ENCODE measurements around the gene CD34.

CD34 gene

DNA sequence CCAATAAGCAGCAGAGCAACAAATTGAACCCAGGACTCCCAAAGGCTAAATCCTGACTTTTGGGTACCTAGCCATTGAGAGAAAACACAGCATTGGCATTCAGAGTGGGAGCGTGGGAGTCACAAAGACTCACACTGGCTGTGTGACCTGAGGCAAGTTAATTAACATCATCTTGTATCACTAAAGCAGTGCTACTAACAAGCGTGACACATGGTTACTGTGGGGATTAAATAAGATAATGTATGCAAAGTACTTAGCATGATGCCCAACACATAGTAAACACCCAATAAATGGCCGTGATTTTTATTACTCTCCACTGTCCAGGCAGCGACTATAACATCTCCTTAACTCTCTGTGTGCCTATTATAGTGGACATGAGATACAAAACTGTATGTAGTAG is 73.3 kb downstream of the CD34 start:
- no peaks in the 10 kb centered on the region for H3K9me3 ChIP-seq (ENCODE audit: control insufficient read depth, insufficient read depth, low read length)
- no peaks in the 10 kb centered on the region for H3K4me1 ChIP-seq (ENCODE audit: control insufficient read depth, insufficient read depth, low read length)
- no peak for DNase-seq (ENCODE audit: low read depth, low spot score)
- no peaks in the 10 kb centered on the region for H3K27me3 ChIP-seq (ENCODE audit: control insufficient read depth, insufficient read depth, low read length)
- WGBS (ENCODE audit: insufficient coverage, insufficient read length): no CpG with 5 or more reads among the region's 4 CpGs
- H3K27ac ChIP-seq (ENCODE audit: low read length): no peak overlapping the region
- H3K36me3 ChIP-seq (ENCODE audit: control insufficient read depth, insufficient read depth, low read length): no peaks in the 10 kb centered on the region
- no peak overlapping the region for H3K4me3 ChIP-seq (ENCODE audit: low read length)

GRCh38 chr1:207836591-207837347 is 74.2 kb downstream of the CD34 start:
- no peak overlapping the region for H3K4me3 ChIP-seq (ENCODE audit: low read length)
- H3K36me3 ChIP-seq (ENCODE audit: control insufficient read depth, insufficient read depth, low read length): no peaks in the 10 kb centered on the region
- no peaks in the 10 kb centered on the region for H3K4me1 ChIP-seq (ENCODE audit: control insufficient read depth, insufficient read depth, low read length)
- H3K27me3 ChIP-seq (ENCODE audit: control insufficient read depth, insufficient read depth, low read length): no peaks in the 10 kb centered on the region
- WGBS (ENCODE audit: insufficient coverage, insufficient read length): no CpG with 5 or more reads among the region's 15 CpGs
- H3K9me3 ChIP-seq (ENCODE audit: control insufficient read depth, insufficient read depth, low read length): no peaks in the 10 kb centered on the region
- no peak for DNase-seq (ENCODE audit: low read depth, low spot score)
- H3K27ac ChIP-seq (ENCODE audit: low read length): no peak overlapping the region

DNA sequence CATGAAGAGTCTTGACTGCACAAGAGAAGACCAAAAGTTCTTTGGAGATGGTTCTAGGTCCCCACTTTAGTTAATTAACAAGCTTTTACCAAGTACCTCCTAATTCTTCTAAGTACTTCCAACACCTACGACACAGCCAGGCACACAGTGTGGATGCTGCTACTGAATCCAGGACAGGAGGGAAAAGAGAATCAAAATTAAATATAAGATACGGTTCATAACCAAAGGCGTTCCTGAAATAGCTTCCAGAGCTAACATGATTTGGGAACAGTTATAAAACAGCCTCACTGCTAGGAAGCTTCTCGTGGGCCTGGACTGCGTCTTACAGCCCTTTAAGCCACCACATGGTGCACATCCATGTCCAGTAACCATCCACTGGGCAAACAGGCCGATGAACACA is 75.0 kb downstream of the CD34 start:
- no peaks in the 10 kb centered on the region for H3K36me3 ChIP-seq (ENCODE audit: control insufficient read depth, insufficient read depth, low read length)
- no CpG with 5 or more reads among the region's 6 CpGs for WGBS (ENCODE audit: insufficient coverage, insufficient read length)

GRCh38 chr1:207833956-207834660 is 76.8 kb downstream of the CD34 start:
- Histone ChIP-seq H3K9me3 (ENCODE audit: control insufficient read depth, insufficient read depth, low read length) (no peaks in the 10 kb centered on the region), H3K27ac (ENCODE audit: low read length) (no peak overlapping the region), H3K36me3 (ENCODE audit: control insufficient read depth, insufficient read depth, low read length) (no peaks in the 10 kb centered on the region), H3K27me3 (ENCODE audit: control insufficient read depth, insufficient read depth, low read length) (no peaks in the 10 kb centered on the region), H3K4me3 (ENCODE audit: low read length) (no peak overlapping the region), H3K4me1 (ENCODE audit: control insufficient read depth, insufficient read depth, low read length) (no peaks in the 10 kb centered on the region)
- no CpG with 5 or more reads among the region's 7 CpGs for WGBS (ENCODE audit: insufficient coverage, insufficient read length)
- DNase-seq (ENCODE audit: low read depth, low spot score): no peak

More for the DNA sequence above, 75.0 kb downstream of the CD34 start:
- no peak overlapping the region for H3K27ac ChIP-seq (ENCODE audit: low read length)
- H3K27me3 ChIP-seq (ENCODE audit: control insufficient read depth, insufficient read depth, low read length): no peaks in the 10 kb centered on the region
- DNase-seq (ENCODE audit: low read depth, low spot score): no peak
- no peak overlapping the region for H3K4me3 ChIP-seq (ENCODE audit: low read length)
- H3K9me3 ChIP-seq (ENCODE audit: control insufficient read depth, insufficient read depth, low read length): no peaks in the 10 kb centered on the region
- H3K4me1 ChIP-seq (ENCODE audit: control insufficient read depth, insufficient read depth, low read length): no peaks in the 10 kb centered on the region

GRCh38 chr1:207833381-207833780 is 77.5 kb downstream of the CD34 start:
- no peak for DNase-seq (ENCODE audit: low read depth, low spot score)

DNA sequence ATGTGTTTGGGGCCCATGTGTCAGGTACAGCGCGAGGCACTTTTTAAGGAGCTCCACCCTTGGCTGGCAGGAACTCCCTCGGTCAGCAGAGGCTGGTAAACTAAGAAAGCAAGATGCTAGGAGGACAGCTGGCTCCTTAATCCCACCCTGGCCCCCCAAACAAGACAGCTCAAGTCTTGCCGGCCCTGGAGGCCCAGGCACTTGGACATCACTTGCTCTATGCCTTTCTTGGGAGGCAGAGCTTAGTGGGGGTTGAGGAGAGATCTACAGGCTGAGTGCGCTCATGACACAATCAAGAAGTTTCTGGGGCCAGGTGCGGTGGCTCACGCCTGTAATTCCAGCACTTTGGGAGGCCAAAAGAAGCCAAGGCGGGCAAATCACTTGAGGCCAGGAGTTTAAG is 78.1 kb downstream of the CD34 start:
- no peaks in the 10 kb centered on the region for H3K4me1 ChIP-seq (ENCODE audit: control insufficient read depth, insufficient read depth, low read length)
- no CpG with 5 or more reads among the region's 8 CpGs for WGBS (ENCODE audit: insufficient coverage, insufficient read length)
- H3K27ac ChIP-seq (ENCODE audit: low read length): no peak overlapping the region

More at GRCh38 chr1:207833381-207833780, 77.5 kb downstream of the CD34 start:
- H3K4me1 ChIP-seq (ENCODE audit: control insufficient read depth, insufficient read depth, low read length): no peaks in the 10 kb centered on the region
- no peaks in the 10 kb centered on the region for H3K9me3 ChIP-seq (ENCODE audit: control insufficient read depth, insufficient read depth, low read length)
- no peak overlapping the region for H3K4me3 ChIP-seq (ENCODE audit: low read length)
- no peak overlapping the region for H3K27ac ChIP-seq (ENCODE audit: low read length)
- no peaks in the 10 kb centered on the region for H3K36me3 ChIP-seq (ENCODE audit: control insufficient read depth, insufficient read depth, low read length)
- H3K27me3 ChIP-seq (ENCODE audit: control insufficient read depth, insufficient read depth, low read length): no peaks in the 10 kb centered on the region
- no CpG with 5 or more reads among the region's 6 CpGs for WGBS (ENCODE audit: insufficient coverage, insufficient read length)

DNA sequence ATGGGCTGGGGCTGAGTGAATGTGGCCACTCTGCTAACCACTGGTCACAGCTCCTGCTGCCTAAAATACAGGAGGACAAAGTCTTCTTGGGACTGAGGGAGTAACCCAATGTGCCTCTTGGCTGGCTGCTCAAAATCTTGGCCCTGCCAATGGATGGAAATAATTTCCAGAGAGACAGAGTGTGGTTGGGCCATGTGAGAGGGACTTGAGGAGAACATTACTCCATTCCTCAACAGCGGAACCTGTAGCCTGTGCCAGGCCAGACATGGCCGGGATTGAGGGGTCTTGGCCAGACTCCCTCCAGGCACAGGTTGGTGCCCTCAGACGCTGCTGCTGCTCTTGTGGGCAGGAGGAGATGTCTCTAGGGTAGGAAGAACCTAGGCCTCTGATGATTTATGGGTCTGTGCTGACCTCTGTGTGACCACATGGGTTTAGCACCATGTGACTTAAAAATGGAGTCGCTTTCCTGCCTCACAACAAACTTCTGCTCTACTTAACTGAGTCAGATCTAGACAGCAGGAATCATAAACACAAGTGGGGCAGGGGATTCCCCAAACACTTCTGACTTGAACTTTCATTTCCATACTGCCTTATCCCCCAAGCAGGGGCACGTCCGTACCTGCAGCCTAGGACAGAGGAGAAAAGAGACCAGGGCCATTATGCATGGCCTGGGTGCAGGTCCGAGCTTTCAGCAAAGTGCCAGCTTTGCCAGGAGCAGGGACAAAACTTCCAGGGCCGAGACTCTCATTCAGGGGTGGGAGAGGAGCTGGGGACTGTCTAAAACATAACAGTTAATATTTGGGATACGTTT is 79.2 kb downstream of the CD34 start:
- no CpG with 5 or more reads among the region's 9 CpGs for WGBS (ENCODE audit: insufficient coverage, insufficient read length)
- Histone ChIP-seq H3K27me3 (ENCODE audit: control insufficient read depth, insufficient read depth, low read length) (no peaks in the 10 kb centered on the region), H3K27ac (ENCODE audit: low read length) (no peak overlapping the region), H3K9me3 (ENCODE audit: control insufficient read depth, insufficient read depth, low read length) (no peaks in the 10 kb centered on the region), H3K36me3 (ENCODE audit: control insufficient read depth, insufficient read depth, low read length) (no peaks in the 10 kb centered on the region), H3K4me1 (ENCODE audit: control insufficient read depth, insufficient read depth, low read length) (no peaks in the 10 kb centered on the region), H3K4me3 (ENCODE audit: low read length) (no peak overlapping the region)
- no peak for DNase-seq (ENCODE audit: low read depth, low spot score)

More for the DNA sequence above, 78.1 kb downstream of the CD34 start:
- Histone ChIP-seq H3K27me3 (ENCODE audit: control insufficient read depth, insufficient read depth, low read length) (no peaks in the 10 kb centered on the region), H3K36me3 (ENCODE audit: control insufficient read depth, insufficient read depth, low read length) (no peaks in the 10 kb centered on the region), H3K4me3 (ENCODE audit: low read length) (no peak overlapping the region), H3K9me3 (ENCODE audit: control insufficient read depth, insufficient read depth, low read length) (no peaks in the 10 kb centered on the region)
- no peak for DNase-seq (ENCODE audit: low read depth, low spot score)
